Measurements from ENCODE around the gene GINS2. TPM values are rescaled to one million over a fixed set of nuclear protein-coding genes. Genes with fewer than 3 reads are reported as not detected.

The GINS2 gene
- total and polyA plus RNA-seq, 9 donors, result 0.23 to 1.6 (median 1.4) TPM

GRCh38 chr16:85674828-85675227, 13.9 kb downstream of the GINS2 start:
- intact Hi-C loops (cut with DNase I), result no loop called here
- TF ChIP-seq POLR2A (IDR thresholded peaks at IDR 0.05) (no peak), EP300 (IDR thresholded peaks at IDR 0.05) (no peak)
- TF ChIP-seq, protein P1, sequence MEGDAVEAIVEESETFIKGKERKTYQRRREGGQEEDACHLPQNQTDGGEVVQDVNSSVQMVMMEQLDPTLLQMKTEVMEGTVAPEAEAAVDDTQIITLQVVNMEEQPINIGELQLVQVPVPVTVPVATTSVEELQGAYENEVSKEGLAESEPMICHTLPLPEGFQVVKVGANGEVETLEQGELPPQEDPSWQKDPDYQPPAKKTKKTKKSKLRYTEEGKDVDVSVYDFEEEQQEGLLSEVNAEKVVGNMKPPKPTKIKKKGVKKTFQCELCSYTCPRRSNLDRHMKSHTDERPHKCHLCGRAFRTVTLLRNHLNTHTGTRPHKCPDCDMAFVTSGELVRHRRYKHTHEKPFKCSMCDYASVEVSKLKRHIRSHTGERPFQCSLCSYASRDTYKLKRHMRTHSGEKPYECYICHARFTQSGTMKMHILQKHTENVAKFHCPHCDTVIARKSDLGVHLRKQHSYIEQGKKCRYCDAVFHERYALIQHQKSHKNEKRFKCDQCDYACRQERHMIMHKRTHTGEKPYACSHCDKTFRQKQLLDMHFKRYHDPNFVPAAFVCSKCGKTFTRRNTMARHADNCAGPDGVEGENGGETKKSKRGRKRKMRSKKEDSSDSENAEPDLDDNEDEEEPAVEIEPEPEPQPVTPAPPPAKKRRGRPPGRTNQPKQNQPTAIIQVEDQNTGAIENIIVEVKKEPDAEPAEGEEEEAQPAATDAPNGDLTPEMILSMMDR (IDR thresholded peaks at IDR 0.05), result no peak
- H3K27ac ChIP-seq, result peak overlapping the region in 1 of 2 donors; percentile 28

DNA sequence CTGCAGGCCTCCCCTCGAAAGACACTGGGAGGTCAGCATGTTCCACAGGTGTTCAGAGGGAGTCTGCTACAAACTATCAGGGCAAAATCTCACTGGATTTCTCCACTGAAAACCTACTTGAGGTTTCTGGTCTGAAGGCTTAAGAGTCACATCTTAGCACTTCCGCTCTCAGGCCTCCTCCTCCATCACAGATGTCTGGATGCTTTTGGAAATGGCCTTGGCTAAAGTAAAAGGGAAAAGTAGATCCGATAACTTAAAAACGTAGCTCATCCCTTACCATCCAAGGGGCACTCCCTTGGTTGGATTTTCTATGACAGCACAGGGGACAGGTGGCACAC, 14.4 kb downstream of the GINS2 start:
- no peaks in the 10 kb centered on the region for H3K27me3 ChIP-seq
- WGBS, 3 donors, result 25 to 42% (median 29%) methylated on average over 4 of the region's 4 CpGs
- no peak for DNase-seq
- intact Hi-C loops (cut with DNase I), result no loop called here
- H3K4me3 ChIP-seq, result no peak overlapping the region
- no peak for TF ChIP-seq POLR2A (IDR thresholded peaks at IDR 0.05)
- TF ChIP-seq, protein P1 (IDR thresholded peaks at IDR 0.05), result no peak
- no peak for TF ChIP-seq EP300 (IDR thresholded peaks at IDR 0.05)
- H3K27ac ChIP-seq, result peak overlapping the region in 1 of 2 donors; percentile 28
- no peaks in the 10 kb centered on the region for H3K9me3 ChIP-seq
- H3K4me1 ChIP-seq (ENCODE audit: insufficient read depth), result peaks cover 6% of the 10 kb centered on the region
- H3K36me3 ChIP-seq, result no peaks in the 10 kb centered on the region

More at GRCh38 chr16:85674828-85675227, 13.9 kb downstream of the GINS2 start:
- WGBS, 3 donors, result 82 to 90% (median 87%) methylated on average over 6 of the region's 6 CpGs
- Histone ChIP-seq H3K4me3 (no peak overlapping the region), H3K4me1 (ENCODE audit: insufficient read depth) (peaks cover 6% of the 10 kb centered on the region), H3K27me3 (no peaks in the 10 kb centered on the region), H3K9me3 (no peaks in the 10 kb centered on the region), H3K36me3 (no peaks in the 10 kb centered on the region)
- DNase-seq, result peak in 1 of 5 donors; percentile 2

DNA sequence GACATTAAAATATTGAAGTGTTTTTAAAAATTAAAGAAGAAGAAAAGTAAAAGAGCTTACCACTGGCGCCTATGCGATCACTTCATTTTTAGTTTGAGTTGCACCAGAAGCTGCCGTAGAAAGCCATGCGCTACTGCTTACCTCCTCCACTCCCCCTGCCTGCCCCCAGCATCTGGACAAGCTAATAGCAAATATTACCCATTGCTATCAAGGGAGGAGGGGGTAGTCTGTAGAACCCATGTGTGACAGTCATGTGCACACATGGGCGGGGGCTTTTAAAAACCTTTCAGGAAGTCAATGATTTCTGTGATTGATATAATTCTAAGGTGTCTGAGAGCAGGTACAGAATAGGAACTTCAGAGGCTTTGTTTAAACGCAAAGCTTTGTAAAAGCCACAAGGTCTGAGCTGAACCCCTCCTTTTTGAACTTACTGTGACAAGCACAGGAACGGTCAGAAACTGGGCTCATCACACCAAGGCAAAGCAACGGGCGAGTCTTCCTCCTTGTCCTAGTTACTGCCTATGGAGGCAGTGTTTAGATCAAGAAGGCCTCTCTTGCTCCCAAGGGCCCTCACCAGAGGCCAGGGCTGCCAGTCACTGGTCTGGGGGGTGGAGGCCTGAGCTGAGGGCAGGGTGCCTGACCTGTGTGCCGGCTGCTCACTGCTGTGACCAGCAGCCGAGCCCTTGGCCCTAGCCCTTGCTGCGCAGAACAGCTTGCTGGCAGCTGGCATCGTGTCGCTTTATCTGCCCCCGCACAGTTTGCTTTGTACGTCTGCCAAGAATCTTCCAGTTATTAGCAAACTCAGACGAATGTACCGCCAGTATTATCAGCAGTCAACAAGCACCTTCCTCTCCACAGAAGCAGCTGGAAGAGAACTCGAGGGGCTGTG, 15.0 kb downstream of the GINS2 start:
- intact Hi-C loops (cut with DNase I), result no loop called here
- no peaks in the 10 kb centered on the region for H3K9me3 ChIP-seq
- no peaks in the 10 kb centered on the region for H3K36me3 ChIP-seq
- DNase-seq, result peak; percentile 61 to 85 (median 73)
- WGBS, 3 donors, result 27 to 36% (median 28%) methylated on average over 19 of the region's 19 CpGs
- peak overlapping the region in 1 of 2 donors; percentile 28 for H3K27ac ChIP-seq
- TF ChIP-seq POLR2A (IDR thresholded peaks at IDR 0.05), result no peak
- TF ChIP-seq, protein P1 (IDR thresholded peaks at IDR 0.05), result no peak
- no peak for TF ChIP-seq EP300 (IDR thresholded peaks at IDR 0.05)
- H3K4me1 ChIP-seq (ENCODE audit: insufficient read depth), result peaks cover 6% of the 10 kb centered on the region
- H3K27me3 ChIP-seq, result no peaks in the 10 kb centered on the region
- no peak overlapping the region for H3K4me3 ChIP-seq

DNA sequence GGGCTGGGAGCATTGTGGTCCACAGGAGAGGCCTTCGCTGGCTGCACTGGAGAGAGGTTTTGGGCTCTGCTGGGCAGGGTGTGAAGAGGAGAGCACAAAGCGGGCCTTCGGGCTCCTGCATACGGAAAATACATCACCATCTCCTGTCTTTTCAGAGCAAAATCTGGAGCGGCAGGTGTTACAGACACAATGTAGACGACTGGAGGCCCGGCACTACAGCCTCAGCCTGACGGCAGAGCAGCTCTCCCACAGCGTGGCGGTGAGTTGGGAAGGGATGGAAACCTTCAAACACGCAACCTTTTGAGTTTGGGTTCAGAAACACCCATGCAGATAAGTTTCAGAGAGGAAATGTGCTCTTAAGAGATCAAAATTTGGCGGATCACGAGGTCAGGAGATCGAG, 17.9 kb downstream of the GINS2 start:
- H3K27ac ChIP-seq, result no peak overlapping the region
- H3K9me3 ChIP-seq, result no peaks in the 10 kb centered on the region
- peaks cover 6% of the 10 kb centered on the region for H3K4me1 ChIP-seq (ENCODE audit: insufficient read depth)
- H3K4me3 ChIP-seq, result no peak overlapping the region
- no peaks in the 10 kb centered on the region for H3K27me3 ChIP-seq
- peak in 2 of 5 donors; percentile 12 to 30 for DNase-seq
- H3K36me3 ChIP-seq, result no peaks in the 10 kb centered on the region
- TF ChIP-seq, protein P1 (IDR thresholded peaks at IDR 0.05), result no peak
- TF ChIP-seq EP300 (IDR thresholded peaks at IDR 0.05) (no peak), POLR2A (IDR thresholded peaks at IDR 0.05) (no peak)
- WGBS, 3 donors, result 93 to 97% (median 95%) methylated on average over 14 of the region's 14 CpGs
- intact Hi-C loops (cut with DNase I), result no loop called here

Data from ovary (tissue), 9 donors.